Measurements from ENCODE around the gene ZFAND5.

The ZFAND5 gene

GRCh38 chr9:72363236-72363635 is 1.8 kb downstream of the ZFAND5 start:
- no peak for DNase-seq (ENCODE audit: low read depth, low spot score)

GRCh38 chr9:72362680-72363139 is 2.3 kb downstream of the ZFAND5 start:
- DNase-seq (ENCODE audit: low read depth, low spot score), result peak; percentile 52

GRCh38 chr9:72362118-72362531 is 2.9 kb downstream of the ZFAND5 start:
- no peak for DNase-seq (ENCODE audit: low read depth, low spot score)

GRCh38 chr9:72361217-72361616 is 3.8 kb downstream of the ZFAND5 start:
- DNase-seq (ENCODE audit: low read depth, low spot score), result no peak

GRCh38 chr9:72360324-72360723 is 4.7 kb downstream of the ZFAND5 start:
- DNase-seq (ENCODE audit: low read depth, low spot score), result no peak

- DNase-seq (ENCODE audit: low read depth, low spot score), result no peak
Observed at GRCh38 chr9:72356041-72356582, 8.9 kb downstream of the ZFAND5 start.

- DNase-seq (ENCODE audit: low read depth, low spot score), result no peak
Observed at GRCh38 chr9:72355153-72355552, 9.9 kb downstream of the ZFAND5 start.

GRCh38 chr9:72354704-72355103 is 10.3 kb downstream of the ZFAND5 start:
- DNase-seq (ENCODE audit: low read depth, low spot score), result no peak

- no peak for DNase-seq (ENCODE audit: low read depth, low spot score)
Observed at GRCh38 chr9:72353455-72354116, 11.4 kb downstream of the ZFAND5 start.

- no peak for DNase-seq (ENCODE audit: low read depth, low spot score)
Observed at GRCh38 chr9:72352911-72353388, 12.1 kb downstream of the ZFAND5 start.

- DNase-seq (ENCODE audit: low read depth, low spot score), result no peak
Observed at GRCh38 chr9:72351538-72352453, 13.2 kb downstream of the ZFAND5 start.

GRCh38 chr9:72349911-72350310 is 15.1 kb downstream of the ZFAND5 start:
- DNase-seq (ENCODE audit: low read depth, low spot score), result no peak

GRCh38 chr9:72349240-72349639 is 15.8 kb downstream of the ZFAND5 start:
- no peak for DNase-seq (ENCODE audit: low read depth, low spot score)

- DNase-seq (ENCODE audit: low read depth, low spot score), result no peak
Observed at GRCh38 chr9:72346333-72346732, 18.7 kb downstream of the ZFAND5 start.

GRCh38 chr9:72338631-72339030 is 26.4 kb downstream of the ZFAND5 start:
- DNase-seq (ENCODE audit: low read depth, low spot score), result no peak

GRCh38 chr9:72337286-72337685 is 27.7 kb downstream of the ZFAND5 start:
- DNase-seq (ENCODE audit: low read depth, low spot score), result no peak

- DNase-seq (ENCODE audit: low read depth, low spot score), result no peak
Observed at GRCh38 chr9:72334658-72335337, 30.2 kb downstream of the ZFAND5 start.

- DNase-seq (ENCODE audit: low read depth, low spot score), result no peak
Observed at GRCh38 chr9:72333709-72334108, 31.3 kb downstream of the ZFAND5 start.

- DNase-seq (ENCODE audit: low read depth, low spot score), result no peak
Observed at GRCh38 chr9:72333197-72333596, 31.8 kb downstream of the ZFAND5 start.

- no peak for DNase-seq (ENCODE audit: low read depth, low spot score)
Observed at GRCh38 chr9:72332351-72332750, 32.7 kb downstream of the ZFAND5 start.

- no peak for DNase-seq (ENCODE audit: low read depth, low spot score)
Observed at GRCh38 chr9:72327631-72328030, 37.4 kb downstream of the ZFAND5 start.

GRCh38 chr9:72326641-72327040 is 38.4 kb downstream of the ZFAND5 start:
- no peak for DNase-seq (ENCODE audit: low read depth, low spot score)
